A549 (cell line): ENCODE results near the gene UNC13C. TPM values are rescaled to one million over a fixed set of nuclear protein-coding genes. Genes with fewer than 3 reads are reported as not detected.

Experiments
- ATAC-seq, 2 experiments: fragments of 200-7000 bp in 1 of 2; fragments of >200 bp in 1 of 2; cut with Nextera tagmentation in 1 of 2; cut with Tn5 transposase in 1 of 2; 3 replicates each; pipeline versions ENCODE4 v1.8.0 to v1.9.1; 2018 to 2020; ENCODE audit warnings: mild to moderate bottlenecking in 1 of 2, moderate library complexity in 1 of 2
- CTCF ChIA-PET: fragments of 300-600 bp; sonication (Branson Sonifier 250); formaldehyde crosslinking; extraction: SDS; loops from one replicate; lab custom pipeline; 2021; ENCODE audit warnings: antibody characterized with exemption, inconsistent platforms; lab: Yijun Ruan, JAX
- POLR2A ChIA-PET: fragments of 350-600 bp; formaldehyde crosslinking; extraction: SDS; loops from one replicate; lab custom pipeline; 2021; ENCODE audit warnings: antibody characterized with exemption, inconsistent platforms; lab: Yijun Ruan, JAX
- DNase-seq, 2 experiments: peaks; one replicate each; pipeline versions ENCODE4 v3.0.0 to v3.0.0-alpha.2; 2011 to 2016; ENCODE audit warnings: low read depth in 1 of 2, low spot score in 1 of 2
- FAIRE-seq: peaks from 2 replicates; lab custom pipeline; 2011; peaks lifted over from hg19 to GRCh38; lab: Jason Lieb, UNC
- H3K27ac ChIP-seq, 2 experiments: fragments of >200 bp; sonication (Bioruptor Twin); formaldehyde crosslinking; 3 replicates each; pipeline ENCODE4 v1.5.1; 2016 to 2017
- H3K4me1 ChIP-seq: fragments of >200 bp; sonication (Bioruptor Twin); formaldehyde crosslinking; 3 replicates; pipeline ENCODE4 v1.6.1; 2016
- H3K4me2 ChIP-seq: fragments of >200 bp; sonication (Bioruptor Twin); formaldehyde crosslinking; 3 replicates; pipeline ENCODE4 v1.6.1; 2016
- H3K4me3 ChIP-seq: fragments of >200 bp; sonication (Bioruptor Twin); formaldehyde crosslinking; 3 replicates; pipeline ENCODE4 v1.5.1; 2016
- H3K9me3 ChIP-seq: fragments of >200 bp; sonication (Bioruptor Twin); formaldehyde crosslinking; 3 replicates; pipeline ENCODE4 v1.6.1; 2016
- CBX2 ChIP-seq: fragments of 200-600 bp; sonication (generic); IDR thresholded peaks from 2 replicates; pipeline ENCODE4 v1.6.1; 2016; ENCODE audit warnings: low read depth, mild to moderate bottlenecking, borderline replicate concordance
- CBX8 ChIP-seq: fragments of 200-600 bp; sonication (generic); IDR thresholded peaks from 2 replicates; pipeline ENCODE4 v1.6.1; 2016
- EHF ChIP-seq: fragments of 250-450 bp; sonication (Bioruptor Pico); IDR thresholded peaks from 2 replicates; pipeline ENCODE4 v1.5.0; 2020; ENCODE audit warnings: mild to moderate bottlenecking
- EP300 ChIP-seq, 2 experiments: fragments of >200 bp; sonication (Bioruptor Twin); formaldehyde crosslinking; IDR thresholded peaks; 2 replicates in 1 of 2; 3 replicates in 1 of 2; pipeline ENCODE4 v1.6.1; 2016 to 2017
- ESRRA ChIP-seq: fragments of 150-350 bp; IDR thresholded peaks from 2 replicates; pipeline ENCODE4 v1.6.1; 2014; ENCODE audit warnings: mild to moderate bottlenecking, low read length, borderline replicate concordance
- FOSB ChIP-seq: fragments of 250-450 bp; sonication (Bioruptor Pico); IDR thresholded peaks from 2 replicates; pipeline ENCODE4 v1.5.0; 2020; ENCODE audit warnings: mild to moderate bottlenecking, moderate library complexity
- HOXB5 ChIP-seq: fragments of 250-450 bp; sonication (Bioruptor Pico); IDR thresholded peaks from 2 replicates; pipeline ENCODE4 v1.5.0; 2020; ENCODE audit warnings: mild to moderate bottlenecking, moderate library complexity
- JUN ChIP-seq, 2 experiments: fragments of >200 bp; sonication (Bioruptor Twin); formaldehyde crosslinking; IDR thresholded peaks; 2 replicates in 1 of 2; 3 replicates in 1 of 2; pipeline ENCODE4 v1.6.1; 2016 to 2017
- JUNB ChIP-seq: fragments of >200 bp; sonication (Bioruptor Twin); formaldehyde crosslinking; IDR thresholded peaks from 2 replicates; pipeline ENCODE4 v1.6.1; 2016
- MAFK ChIP-seq: fragments of 450-650 bp; IDR thresholded peaks from 2 replicates; pipeline ENCODE4 v1.6.1; 2014; ENCODE audit not compliant: partially characterized antibody
- MAZ ChIP-seq: fragments of 150-350 bp; IDR thresholded peaks from 2 replicates; pipeline ENCODE4 v1.6.1; 2014; ENCODE audit warnings: antibody characterized with exemption, low read depth, low read length, borderline replicate concordance
- NFE2L2 ChIP-seq: fragments of 150-350 bp; conservative IDR thresholded peaks from 2 replicates; pipeline ENCODE4 v1.6.1; 2014; ENCODE audit warnings: low read length
- POLR2A ChIP-seq: IDR thresholded peaks from 2 replicates; pipeline ENCODE4 v1.6.1; 2012; ENCODE audit warnings: mild to moderate bottlenecking, low read length
- POLR2AphosphoS2 ChIP-seq: conservative IDR thresholded peaks from 2 replicates; pipeline ENCODE4 v1.6.1; 2012; ENCODE audit warnings: low read length, improper control_type of control experiment, inconsistent platforms
- RCOR1 ChIP-seq: fragments of 150-350 bp; IDR thresholded peaks from 2 replicates; pipeline ENCODE4 v1.6.1; 2014; ENCODE audit warnings: antibody characterized with exemption, low read length, low read depth
- RNF2 ChIP-seq: fragments of 200-600 bp; sonication (generic); IDR thresholded peaks from 2 replicates; pipeline ENCODE4 v1.6.1; 2016; ENCODE audit warnings: low read depth, mild to moderate bottlenecking, antibody characterized with exemption, moderate library complexity, borderline replicate concordance
- SMC3 ChIP-seq: fragments of >200 bp; sonication (Bioruptor Twin); formaldehyde crosslinking; IDR thresholded peaks from 3 replicates; pipeline ENCODE4 v1.6.1; 2018; ENCODE audit warnings: inconsistent platforms
- SREBF2 ChIP-seq: fragments of 450-650 bp; IDR thresholded peaks from 2 replicates; pipeline ENCODE4 v1.6.1; 2014; ENCODE audit warnings: mild to moderate bottlenecking, moderate library complexity
- TP53 ChIP-seq: fragments of 250-450 bp; sonication (Bioruptor Pico); IDR thresholded peaks from 2 replicates; pipeline ENCODE4 v1.5.0; 2021; ENCODE audit warnings: mild to moderate bottlenecking, moderate library complexity
- ZC3H11A ChIP-seq: fragments of 450-650 bp; IDR thresholded peaks from 2 replicates; pipeline ENCODE4 v1.6.1; 2014; ENCODE audit warnings: antibody characterized with exemption, mild to moderate bottlenecking
- ZNF302 ChIP-seq: fragments of 250-450 bp; sonication (Bioruptor Pico); IDR thresholded peaks from 2 replicates; pipeline ENCODE4 v1.9.0; 2021; ENCODE audit warnings: inconsistent platforms, mild to moderate bottlenecking, moderate library complexity
- whole genome bisulfite sequencing: methylation state at CpG from one replicate; pipeline ENCODE4 v1.1.6; 2017; ENCODE audit errors: missing lambda C conversion rate; 5-methylcytosine and 5-hydroxymethylcytosine counted together
- polyA plus RNA-seq, 4 experiments: library from polyadenylated mRNA; depleted of rRNA in 3 of 4; stranded (reverse); fragments of >200 nt; fragmentation: RNase III in 1 of 4; extraction: RNeasy Plus Mini Kit Qiagen cat#74134 plus additional on column Dnase treatment in 1 of 4; gene quantifications; 2 replicates in 3 of 4; 3 replicates in 1 of 4; pipeline ENCODE4 v1.2.3, GENCODE V29; 2011 to 2017
- TF ChIP-seq, protein P1 (sequence below): fragments of >200 bp; sonication (Bioruptor Twin); formaldehyde crosslinking; IDR thresholded peaks from 3 replicates; pipeline ENCODE4 v1.6.1; 2016
- TF ChIP-seq, protein P2 (sequence below): fragments of >200 bp; sonication (Bioruptor Twin); formaldehyde crosslinking; IDR thresholded peaks from 2 replicates; pipeline ENCODE4 v1.6.1; 2016
- TF ChIP-seq, protein P3 (sequence below): fragments of 150-350 bp; IDR thresholded peaks from 2 replicates; pipeline ENCODE4 v1.6.1; 2014; ENCODE audit warnings: low read depth, mild to moderate bottlenecking, low read length
- TF ChIP-seq, protein P4 (sequence below): fragments of 250-450 bp; sonication (Bioruptor Pico); IDR thresholded peaks from 2 replicates; pipeline ENCODE4 v1.5.0; 2020; ENCODE audit warnings: low read depth, mild to moderate bottlenecking, moderate library complexity

UNC13C gene
- polyA plus RNA-seq, 2 of the 4 experiments (the other 2 are of a cell fraction) = 0.01 to 0.04 TPM

DNA sequence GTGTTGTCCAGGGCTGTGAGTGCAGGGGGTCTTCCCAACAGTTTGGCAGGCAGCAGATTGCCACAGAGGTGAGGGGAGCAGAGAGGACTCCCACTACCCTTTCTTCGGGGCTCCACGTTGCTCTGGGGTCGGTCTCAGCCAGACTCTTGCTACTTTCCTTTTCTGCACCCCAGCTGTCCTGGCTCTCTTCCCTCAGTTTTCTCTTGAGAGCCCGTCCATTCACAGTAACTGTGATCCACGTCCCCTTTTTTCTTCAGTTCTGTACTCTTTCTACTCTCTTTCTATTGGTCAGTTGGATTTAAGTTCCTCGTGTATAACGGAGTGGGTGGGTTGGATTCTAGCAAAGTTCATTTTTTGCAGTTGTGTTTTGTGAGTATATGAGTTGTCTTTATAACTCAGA is 105.8 kb downstream of the UNC13C start:
- CTCF ChIA-PET = interaction anchor here (1.6 kb wide), 1 partner anchor 9 kb away, joined by 4 read pairs; no protein-coding TSS in a partner anchor
- no peak for DNase-seq
- Histone ChIP-seq H3K9me3 (no peaks in the 10 kb centered on the region), H3K4me1 (no peaks in the 10 kb centered on the region), H3K4me2 (no peak overlapping the region), H3K4me3 (no peak overlapping the region), H3K27ac (no peak overlapping the region)
- FAIRE-seq = no peak
- no peak for ATAC-seq
- WGBS = 25% methylated on average over 7 of the region's 7 CpGs
- TF ChIP-seq, protein P1, sequence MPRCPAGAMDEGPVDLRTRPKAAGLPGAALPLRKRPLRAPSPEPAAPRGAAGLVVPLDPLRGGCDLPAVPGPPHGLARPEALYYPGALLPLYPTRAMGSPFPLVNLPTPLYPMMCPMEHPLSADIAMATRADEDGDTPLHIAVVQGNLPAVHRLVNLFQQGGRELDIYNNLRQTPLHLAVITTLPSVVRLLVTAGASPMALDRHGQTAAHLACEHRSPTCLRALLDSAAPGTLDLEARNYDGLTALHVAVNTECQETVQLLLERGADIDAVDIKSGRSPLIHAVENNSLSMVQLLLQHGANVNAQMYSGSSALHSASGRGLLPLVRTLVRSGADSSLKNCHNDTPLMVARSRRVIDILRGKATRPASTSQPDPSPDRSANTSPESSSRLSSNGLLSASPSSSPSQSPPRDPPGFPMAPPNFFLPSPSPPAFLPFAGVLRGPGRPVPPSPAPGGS = no peak
- TF ChIP-seq TP53 (CRISPR knock-in tag) (no peak), MAZ (no peak)
- POLR2A ChIA-PET = no interaction called here

DNA sequence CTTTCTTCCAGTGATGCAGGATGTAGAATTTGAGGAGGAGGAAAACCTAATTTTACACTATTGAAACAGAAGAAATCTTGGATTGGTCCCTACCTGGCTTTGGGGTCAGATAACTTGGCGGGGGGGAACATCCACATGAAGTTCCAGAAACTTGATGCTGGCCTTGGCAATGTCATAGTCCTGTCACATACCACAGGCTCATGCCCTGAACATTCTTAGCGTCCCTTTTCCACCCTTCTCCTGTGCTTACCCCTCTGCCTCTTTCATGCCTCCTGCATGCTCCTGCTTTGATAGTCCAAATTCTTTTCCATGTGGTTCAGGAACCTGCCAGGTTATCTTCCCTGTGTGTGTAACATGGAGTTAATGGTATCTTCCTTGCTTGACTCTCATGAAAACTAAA is 110.6 kb downstream of the UNC13C start:
- no peaks in the 10 kb centered on the region for H3K4me1 ChIP-seq
- no peak overlapping the region for H3K4me2 ChIP-seq
- H3K9me3 ChIP-seq = no peaks in the 10 kb centered on the region
- FAIRE-seq = no peak
- no peak for ATAC-seq
- TF ChIP-seq CBX8 (no peak), RCOR1 (no peak), EHF (CRISPR knock-in tag) (no peak), JUN (IDR thresholded peaks at IDR 0.05) (no peak), ZC3H11A (no peak)
- ChIA-PET CTCF (no interaction called here), POLR2A (no interaction called here)
- no peak overlapping the region for H3K4me3 ChIP-seq
- DNase-seq = no peak
- 11% methylated on average over 2 of the region's 2 CpGs for WGBS
- H3K27ac ChIP-seq = no peak overlapping the region

DNA sequence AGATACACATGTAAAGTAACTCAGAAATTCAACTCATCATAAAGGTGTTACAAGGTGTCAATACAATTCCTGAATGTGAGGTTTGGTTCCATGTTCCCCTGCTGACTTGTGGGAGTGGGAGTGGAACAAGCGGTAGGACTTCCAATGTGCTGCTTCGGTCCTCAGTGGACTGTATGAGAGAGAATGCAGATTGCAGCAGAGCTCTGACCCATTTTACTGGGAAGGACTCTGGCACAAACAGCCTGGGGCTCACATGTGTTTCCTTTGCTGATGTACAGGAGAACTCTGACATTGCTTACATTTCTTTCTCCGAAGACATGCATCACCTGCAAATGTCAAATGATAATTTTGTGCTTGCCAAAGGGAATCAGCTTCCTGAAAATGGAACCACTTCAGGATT is 111.5 kb downstream of the UNC13C start:
- POLR2A ChIA-PET = no interaction called here
- no peaks in the 10 kb centered on the region for H3K4me1 ChIP-seq
- CTCF ChIA-PET = no interaction called here

More for the DNA sequence above, 111.5 kb downstream of the UNC13C start:
- Histone ChIP-seq H3K4me2 (no peak overlapping the region), H3K27ac (no peak overlapping the region)
- ATAC-seq = no peak
- TF ChIP-seq MAFK (no peak), JUN (IDR thresholded peaks at IDR 0.05) (no peak), FOSB (no peak), JUNB (no peak), EP300 (IDR thresholded peaks at IDR 0.05) (no peak), SMC3 (no peak), ZC3H11A (no peak), POLR2A (no peak), CBX2 (no peak), POLR2AphosphoS2 (no peak), HOXB5 (CRISPR knock-in tag) (no peak), SREBF2 (no peak), NFE2L2 (no peak), RNF2 (no peak), ESRRA (no peak), ZNF302 (no peak)
- TF ChIP-seq, protein P2, sequence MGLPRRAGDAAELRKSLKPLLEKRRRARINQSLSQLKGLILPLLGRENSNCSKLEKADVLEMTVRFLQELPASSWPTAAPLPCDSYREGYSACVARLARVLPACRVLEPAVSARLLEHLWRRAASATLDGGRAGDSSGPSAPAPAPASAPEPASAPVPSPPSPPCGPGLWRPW = no peak
- TF ChIP-seq, protein P3, sequence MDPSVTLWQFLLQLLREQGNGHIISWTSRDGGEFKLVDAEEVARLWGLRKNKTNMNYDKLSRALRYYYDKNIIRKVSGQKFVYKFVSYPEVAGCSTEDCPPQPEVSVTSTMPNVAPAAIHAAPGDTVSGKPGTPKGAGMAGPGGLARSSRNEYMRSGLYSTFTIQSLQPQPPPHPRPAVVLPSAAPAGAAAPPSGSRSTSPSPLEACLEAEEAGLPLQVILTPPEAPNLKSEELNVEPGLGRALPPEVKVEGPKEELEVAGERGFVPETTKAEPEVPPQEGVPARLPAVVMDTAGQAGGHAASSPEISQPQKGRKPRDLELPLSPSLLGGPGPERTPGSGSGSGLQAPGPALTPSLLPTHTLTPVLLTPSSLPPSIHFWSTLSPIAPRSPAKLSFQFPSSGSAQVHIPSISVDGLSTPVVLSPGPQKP = no peak
- TF ChIP-seq, protein P4, sequence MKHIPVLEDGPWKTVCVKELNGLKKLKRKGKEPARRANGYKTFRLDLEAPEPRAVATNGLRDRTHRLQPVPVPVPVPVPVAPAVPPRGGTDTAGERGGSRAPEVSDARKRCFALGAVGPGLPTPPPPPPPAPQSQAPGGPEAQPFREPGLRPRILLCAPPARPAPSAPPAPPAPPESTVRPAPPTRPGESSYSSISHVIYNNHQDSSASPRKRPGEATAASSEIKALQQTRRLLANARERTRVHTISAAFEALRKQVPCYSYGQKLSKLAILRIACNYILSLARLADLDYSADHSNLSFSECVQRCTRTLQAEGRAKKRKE = no peak
- TF ChIP-seq, protein P1 = no peak
- TF ChIP-seq, all 56 proteins: peak for 0
- DNase-seq (no peak), FAIRE-seq (no peak)
- no peaks in the 10 kb centered on the region for H3K9me3 ChIP-seq
- 39% methylated on average over 3 of the region's 3 CpGs for WGBS
- no peak overlapping the region for H3K4me3 ChIP-seq
